ENCODE measurements around the gene FOXO6.

FOXO6 gene

DNA sequence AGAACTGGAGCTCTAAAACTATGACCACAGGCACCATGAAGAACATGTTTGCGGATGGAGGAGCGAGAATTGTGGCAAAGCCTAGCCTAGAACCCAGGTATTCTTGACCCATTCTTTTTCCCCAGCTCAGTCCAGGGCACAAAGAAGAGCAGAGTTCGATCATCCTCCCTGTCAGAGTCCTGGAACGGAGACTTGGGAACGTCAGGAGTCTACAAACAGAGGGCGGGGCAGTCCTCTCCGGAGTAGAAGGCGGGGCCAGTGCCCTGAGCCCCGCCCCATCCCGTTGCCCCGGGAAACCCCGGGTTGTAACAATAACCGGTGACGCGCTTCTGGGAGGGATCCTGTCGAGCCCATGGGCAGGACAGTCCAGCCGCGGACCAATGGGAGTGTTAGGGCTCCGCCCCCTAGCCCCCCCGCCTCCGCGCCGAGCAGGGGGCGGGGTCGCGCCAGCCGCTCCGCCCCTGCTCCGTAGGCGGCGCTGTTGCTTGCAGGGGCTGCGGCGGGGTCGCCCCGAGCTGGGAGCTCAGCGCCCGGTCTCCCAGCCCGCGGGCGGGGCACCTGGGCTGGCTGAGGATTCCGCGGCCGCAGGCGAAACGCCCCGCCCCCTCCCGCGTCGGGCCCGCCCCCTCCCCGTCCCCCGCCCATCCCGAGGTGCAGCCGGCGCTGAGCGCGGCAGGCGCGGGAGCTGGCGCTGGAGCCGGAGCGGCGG, at the start of gene FOXO6:
TSS of gene FOXO6 (plus strand) at position 649 of the 709 bp plus-strand sequence.
- DNase-seq (ENCODE audit: low spot score) = peak; percentile 96

DNA sequence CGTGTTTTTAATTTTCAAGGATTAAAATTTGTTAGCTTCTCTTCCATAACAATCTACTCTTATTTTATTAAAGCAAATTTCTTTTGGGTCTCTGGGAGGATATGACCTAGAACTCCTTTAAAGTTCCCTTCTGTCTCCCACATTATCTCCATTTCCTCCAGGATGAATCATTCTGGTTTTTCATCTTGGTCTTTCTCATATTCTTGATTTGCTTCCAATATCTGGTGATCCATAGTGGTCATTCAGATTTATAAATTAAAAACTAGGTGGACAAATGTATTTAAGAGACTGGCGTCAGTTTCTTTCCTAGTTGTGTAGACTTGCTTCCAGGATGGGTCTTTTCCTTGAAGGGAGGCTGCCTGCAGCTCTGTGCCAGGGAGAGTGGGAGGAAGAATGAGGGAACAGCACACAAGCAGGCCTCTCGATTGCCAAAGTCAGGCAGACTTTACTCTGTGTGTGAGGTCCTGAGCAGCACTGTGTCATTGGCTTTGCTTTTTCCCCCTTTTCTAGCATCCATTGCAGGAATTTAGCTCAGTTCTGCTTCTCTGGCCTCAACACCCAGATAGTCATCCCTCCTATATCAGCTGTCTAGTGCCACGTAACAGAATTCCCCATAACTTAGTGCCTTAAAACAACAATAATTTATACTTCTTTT, 48.1 kb upstream of the FOXO6 start:
- DNase-seq (ENCODE audit: low spot score) = no peak

DNA sequence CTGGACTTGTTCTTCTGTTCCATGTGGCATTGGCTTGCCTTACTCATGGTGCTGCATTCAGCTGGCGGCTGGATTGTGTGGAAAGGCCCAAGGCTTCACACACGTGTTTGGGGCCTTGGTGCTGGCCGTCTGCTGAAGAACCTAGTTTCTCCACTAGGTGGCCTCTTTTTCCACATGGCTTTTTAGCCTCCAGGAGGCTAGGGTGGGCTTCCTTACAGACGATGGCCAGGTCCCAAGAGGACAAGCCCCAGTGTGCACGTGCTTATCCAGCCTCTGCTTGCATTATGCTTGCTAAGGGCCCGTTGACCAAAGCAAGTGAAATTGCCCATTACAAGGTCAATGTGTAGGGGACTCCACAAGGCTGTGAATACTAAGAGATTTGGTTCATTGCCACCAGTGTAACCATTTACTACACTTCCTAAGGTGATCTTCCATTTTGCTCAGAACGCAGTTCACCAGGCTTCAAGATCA, 47.5 kb upstream of the FOXO6 start:
- DNase-seq (ENCODE audit: low spot score) = no peak

- no peak for DNase-seq (ENCODE audit: low spot score)
These were observed 46.7 kb upstream of the FOXO6 start for GRCh38 chr1:41314376-41315145.

GRCh38 chr1:41315146-41315822, 46.0 kb upstream of the FOXO6 start:
- no peak for DNase-seq (ENCODE audit: low spot score)

- DNase-seq (ENCODE audit: low spot score) = no peak
These were observed 45.4 kb upstream of the FOXO6 start for GRCh38 chr1:41315871-41316270.

GRCh38 chr1:41317361-41317760, 43.9 kb upstream of the FOXO6 start:
- DNase-seq (ENCODE audit: low spot score) = no peak

GRCh38 chr1:41318135-41318534, 43.1 kb upstream of the FOXO6 start:
- DNase-seq (ENCODE audit: low spot score) = no peak

- DNase-seq (ENCODE audit: low spot score) = no peak
These were observed 42.0 kb upstream of the FOXO6 start for GRCh38 chr1:41319106-41319755.

DNA sequence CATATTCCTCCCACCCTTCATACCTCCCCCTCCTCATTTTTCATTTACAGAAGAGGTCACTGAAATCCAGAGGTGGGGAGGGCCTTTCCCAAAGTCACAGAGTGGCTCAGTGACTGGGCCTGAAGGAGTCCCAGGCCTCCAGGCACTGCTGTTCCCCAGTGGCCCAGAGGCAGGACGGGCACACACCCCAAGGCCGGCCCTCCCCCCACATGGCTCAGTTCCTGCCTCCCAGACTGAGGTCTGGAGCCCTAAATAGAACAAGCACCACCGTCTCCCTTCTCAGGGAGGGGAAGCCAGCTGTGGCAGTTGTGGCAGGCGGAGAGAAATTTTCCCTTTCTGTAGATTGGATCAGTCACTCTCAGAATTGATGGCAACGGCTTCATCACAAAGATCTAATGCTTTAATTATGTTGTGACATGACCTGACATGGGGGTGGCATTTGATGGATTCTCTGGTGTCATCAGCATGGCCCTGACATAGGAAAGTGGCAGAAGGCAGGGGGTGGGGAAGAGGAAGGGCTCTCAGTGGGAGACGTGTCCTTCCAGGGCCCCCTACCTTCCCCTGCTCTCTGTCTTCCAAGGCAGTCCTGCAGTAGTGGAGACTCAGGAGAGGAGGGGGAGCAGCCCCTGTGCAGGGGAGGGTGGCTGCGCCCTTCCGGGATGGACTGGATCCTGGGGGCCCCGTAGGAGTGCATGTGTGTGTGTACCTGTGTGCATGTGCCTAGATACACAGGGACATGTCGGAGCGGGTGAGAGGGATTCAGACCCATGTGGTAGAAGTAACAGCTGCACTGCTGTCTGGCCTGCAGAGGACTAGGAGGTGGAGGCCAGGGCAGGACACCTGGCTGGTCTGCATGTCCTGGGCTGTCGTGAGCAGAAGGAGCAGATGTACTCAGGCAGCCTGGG, 41.2 kb upstream of the FOXO6 start:
- DNase-seq (ENCODE audit: low spot score) = no peak

GRCh38 chr1:41320895-41321676, 40.1 kb upstream of the FOXO6 start:
- DNase-seq (ENCODE audit: low spot score) = no peak

- no peak for DNase-seq (ENCODE audit: low spot score)
These were observed 39.1 kb upstream of the FOXO6 start for GRCh38 chr1:41322101-41322661.

- DNase-seq (ENCODE audit: low spot score) = peak; percentile 15
These were observed 38.4 kb upstream of the FOXO6 start for GRCh38 chr1:41322835-41323234.

DNA sequence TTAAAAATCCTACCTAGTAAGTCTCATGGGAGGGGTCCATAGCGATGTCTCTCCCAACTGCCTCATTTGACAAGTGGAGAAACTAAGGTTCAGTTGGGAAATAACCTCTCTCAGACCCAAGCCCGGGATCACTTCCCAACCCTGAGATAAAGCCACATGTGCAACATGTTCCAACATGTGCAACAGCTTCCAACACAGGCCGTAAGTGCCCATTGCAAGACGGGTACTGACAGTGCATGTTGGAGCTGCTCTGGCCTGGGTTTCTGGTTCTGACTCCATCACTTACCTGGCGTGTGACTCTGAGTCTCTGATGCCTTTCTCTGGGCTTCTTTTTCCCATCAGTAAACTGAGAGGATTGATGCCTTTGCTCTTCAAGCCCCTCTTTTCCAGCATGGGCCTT, 38.0 kb upstream of the FOXO6 start:
- DNase-seq (ENCODE audit: low spot score) = no peak

DNA sequence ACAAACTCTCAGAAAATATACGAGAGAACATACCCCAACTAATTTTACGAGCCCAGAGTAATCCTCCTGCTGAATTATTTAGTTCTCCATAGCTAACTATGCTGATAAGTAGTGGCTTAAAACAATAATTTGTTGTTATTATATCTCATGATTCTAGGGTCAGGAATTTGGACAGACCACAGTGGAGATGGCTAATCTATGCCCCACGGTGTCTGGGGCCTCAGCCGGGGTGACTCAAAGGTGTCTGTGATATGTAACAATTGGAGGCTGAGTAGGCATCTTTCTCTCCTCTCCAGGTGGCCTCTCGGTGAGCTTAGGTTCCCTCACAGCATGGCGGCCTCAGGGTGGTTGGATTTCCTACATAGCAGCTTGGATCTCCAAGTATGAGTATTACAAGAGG, 35.4 kb upstream of the FOXO6 start:
- no peak for DNase-seq (ENCODE audit: low spot score)

GRCh38 chr1:41327383-41327999, 33.7 kb upstream of the FOXO6 start:
- DNase-seq (ENCODE audit: low spot score) = no peak

GRCh38 chr1:41328001-41328615, 33.1 kb upstream of the FOXO6 start:
- no peak for DNase-seq (ENCODE audit: low spot score)

DNA sequence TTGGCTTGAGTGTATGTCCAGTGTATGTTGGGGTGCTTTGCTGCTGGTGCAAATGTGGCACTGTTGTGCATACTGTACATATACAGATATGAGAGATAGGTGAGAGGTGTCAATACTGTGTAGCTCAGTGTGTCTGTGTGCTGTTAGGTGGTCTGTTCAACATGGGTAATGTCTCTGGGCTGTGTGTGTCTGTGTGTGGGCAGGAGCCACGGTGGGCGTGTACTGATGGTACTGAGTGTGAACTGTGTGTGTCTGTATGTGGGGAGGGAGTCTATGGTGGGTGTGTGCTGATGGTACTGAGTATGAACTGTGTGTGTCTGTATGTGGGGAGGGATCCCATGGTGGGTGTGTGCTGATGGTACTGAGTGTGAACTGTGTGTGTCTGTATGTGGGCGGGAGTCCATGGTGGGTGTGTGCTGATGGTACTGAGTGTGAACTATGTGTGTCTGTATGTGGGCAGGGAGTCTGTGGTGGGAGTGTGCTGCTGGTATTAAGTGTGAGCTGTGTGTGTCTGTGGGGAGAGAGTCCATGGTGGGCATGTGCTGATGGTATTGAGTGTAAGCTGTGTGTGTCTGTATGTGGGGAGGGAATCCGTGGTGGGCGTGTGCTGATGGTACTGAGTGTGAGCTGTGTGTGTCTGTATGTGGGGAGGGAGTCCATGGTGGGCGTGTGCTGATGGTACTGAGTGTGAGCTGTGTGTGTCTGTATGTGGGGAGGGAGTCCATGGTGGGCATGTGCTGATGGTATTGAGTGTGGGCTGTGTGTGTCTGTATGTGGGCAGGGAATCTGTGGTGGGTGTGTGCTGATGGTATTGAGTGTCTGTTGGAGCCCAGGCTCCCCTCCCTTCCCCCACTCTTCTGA, 32.2 kb upstream of the FOXO6 start:
- no peak for DNase-seq (ENCODE audit: low spot score)

All from CD4-positive, alpha-beta T cell treated with Interleukin-15 for 4 hours (primary cell).